Measurements from ENCODE around the gene SEC61B. TPM values are rescaled to one million over a fixed set of nuclear protein-coding genes. Genes with fewer than 3 reads are reported as not detected.
A peak's percentile ranks its signal among the peaks of the same experiment; 100 is the strongest.

SEC61B gene
- total and polyA plus RNA-seq, 9 of the 15 experiments (the other 6 are each of a cell fraction or from before 2014, with no cell fraction given) = 57.8 to 262 (median 172) TPM

DNA sequence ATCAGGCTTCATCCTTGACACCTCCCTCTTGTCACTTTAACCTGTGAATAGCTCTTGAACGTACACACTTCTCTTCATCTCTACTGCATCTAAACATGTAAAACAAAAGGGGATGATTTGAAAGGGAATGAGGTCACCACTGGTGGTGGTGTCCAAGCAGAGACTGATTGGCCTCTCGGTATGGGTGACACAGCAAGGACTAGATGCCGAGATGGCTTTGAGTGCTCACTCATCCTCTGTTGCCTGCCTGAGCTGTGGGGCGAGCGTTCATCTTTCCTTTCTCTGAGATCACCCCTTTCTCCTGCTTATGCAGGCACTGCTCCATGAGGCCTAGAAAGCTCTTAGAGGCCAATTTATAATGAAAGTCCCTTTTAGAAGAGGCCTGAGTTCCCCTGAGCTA lies 51.9 kb downstream of the SEC61B start:
- no TSS peak for BruUV-seq (replicated peaks)
- Histone ChIP-seq H3K4me2 (ENCODE audit: insufficient read depth, low read length) (no peak overlapping the region), H3K79me2 (ENCODE audit: control insufficient read depth, insufficient read depth, low read length) (no peaks in the 10 kb centered on the region), H3K4me1 (replicated peaks in 1 of 2; ENCODE audit: control insufficient read depth in 2 of 2, insufficient read depth in 2 of 2, low read length in 2 of 2) (no peaks in the 10 kb centered on the region), H2AFZ (ENCODE audit: low read depth, low read length) (peak overlapping the region; percentile 44; the same call in 1 of the 2 replicates), H3K9ac (ENCODE audit: insufficient read depth in 1 of 2, low read depth in 2 of 2, low read length in 2 of 2) (no peak overlapping the region), H3K9me1 (ENCODE audit: control insufficient read depth, insufficient read depth, low read length) (no peaks in the 10 kb centered on the region), H3K9me3 (replicated peaks; ENCODE audit: control insufficient read depth, insufficient read depth, low read depth, low read length) (no peaks in the 10 kb centered on the region), H4K20me1 (replicated peaks; ENCODE audit: control insufficient read depth, insufficient read depth, low read length) (no peaks in the 10 kb centered on the region), H3K27ac (ENCODE audit: extremely low read depth, low read depth, low read length) (no peak overlapping the region), H3K4me3 (no peak overlapping the region), H3K27me3 (ENCODE audit: control insufficient read depth in 2 of 2, insufficient read depth in 2 of 2, low read length in 2 of 2) (no peaks in the 10 kb centered on the region; a peak in 2 of 5 replicates), H3K36me3 (ENCODE audit: control insufficient read depth, insufficient read depth, low read length) (no peaks in the 10 kb centered on the region)
- TF ChIP-seq ELF4 (CRISPR knock-in tag; IDR thresholded peaks at IDR 0.05) = no peak
- TF ChIP-seq, protein P1, sequence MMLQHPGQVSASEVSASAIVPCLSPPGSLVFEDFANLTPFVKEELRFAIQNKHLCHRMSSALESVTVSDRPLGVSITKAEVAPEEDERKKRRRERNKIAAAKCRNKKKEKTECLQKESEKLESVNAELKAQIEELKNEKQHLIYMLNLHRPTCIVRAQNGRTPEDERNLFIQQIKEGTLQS (IDR thresholded peaks at IDR 0.05) = 0 out of 2 replicates have a peak, but pooled peaks have one; percentile 17
- TF ChIP-seq, protein P1 (CRISPR knock-in tag; conservative IDR thresholded peaks at IDR 0.05) = no peak
- 11% methylated on average over 5 of the region's 5 CpGs for WGBS (ENCODE audit: insufficient coverage, low coverage, missing lambda C conversion rate)
- intact Hi-C loops (cut with micrococcal nuclease) = no loop called here
- in situ Hi-C loops (cut with MboI) = loop anchor here (25.0 kb wide), 1 partner anchor 738 kb away; no protein-coding TSS in a partner anchor
- ChIA-PET POLR2A (interaction anchor here (1.4 kb wide), 1 partner anchor 18 kb away, joined by 3 read pairs; no protein-coding TSS in a partner anchor), CTCF (ENCODE audit: low intra/inter-chr PET ratio) (no interaction called here)
- ATAC-seq = peak; percentile 73
- no peak for DNase-seq (ENCODE audit: extremely low read depth in 1 of 4, low spot score in 3 of 4)
- no peak for FAIRE-seq

- ChIA-PET POLR2A (no interaction called here), CTCF (ENCODE audit: low intra/inter-chr PET ratio) (no interaction called here)
- Histone ChIP-seq H3K9me3 (replicated peaks; ENCODE audit: control insufficient read depth, insufficient read depth, low read depth, low read length) (no peaks in the 10 kb centered on the region), H3K79me2 (ENCODE audit: control insufficient read depth, insufficient read depth, low read length) (no peaks in the 10 kb centered on the region), H2AFZ (ENCODE audit: low read depth, low read length) (peak overlapping the region; percentile 44; the same call in 1 of the 2 replicates), H3K27me3 (ENCODE audit: control insufficient read depth in 2 of 2, insufficient read depth in 2 of 2, low read length in 2 of 2) (no peaks in the 10 kb centered on the region; a peak in 2 of 5 replicates), H3K4me1 (replicated peaks in 1 of 2; ENCODE audit: control insufficient read depth in 2 of 2, insufficient read depth in 2 of 2, low read length in 2 of 2) (no peaks in the 10 kb centered on the region), H3K9ac (ENCODE audit: insufficient read depth in 1 of 2, low read depth in 2 of 2, low read length in 2 of 2) (no peak overlapping the region), H3K9me1 (ENCODE audit: control insufficient read depth, insufficient read depth, low read length) (no peaks in the 10 kb centered on the region), H3K27ac (ENCODE audit: extremely low read depth, low read depth, low read length) (no peak overlapping the region), H3K4me3 (no peak overlapping the region), H3K4me2 (ENCODE audit: insufficient read depth, low read length) (no peak overlapping the region), H4K20me1 (replicated peaks; ENCODE audit: control insufficient read depth, insufficient read depth, low read length) (no peaks in the 10 kb centered on the region), H3K36me3 (ENCODE audit: control insufficient read depth, insufficient read depth, low read length) (no peaks in the 10 kb centered on the region)
- FAIRE-seq (no peak), ATAC-seq (no peak; the same call in 2 of the 3 replicates), DNase-seq (ENCODE audit: extremely low read depth in 1 of 4, low spot score in 3 of 4) (no peak)
- TF ChIP-seq SIN3A (IDR thresholded peaks at IDR 0.05; ENCODE audit: borderline replicate concordance in 2 of 2, control insufficient read depth in 1 of 2, low read depth in 2 of 2, low read length in 2 of 2) = no peak
- TF ChIP-seq, protein P2, sequence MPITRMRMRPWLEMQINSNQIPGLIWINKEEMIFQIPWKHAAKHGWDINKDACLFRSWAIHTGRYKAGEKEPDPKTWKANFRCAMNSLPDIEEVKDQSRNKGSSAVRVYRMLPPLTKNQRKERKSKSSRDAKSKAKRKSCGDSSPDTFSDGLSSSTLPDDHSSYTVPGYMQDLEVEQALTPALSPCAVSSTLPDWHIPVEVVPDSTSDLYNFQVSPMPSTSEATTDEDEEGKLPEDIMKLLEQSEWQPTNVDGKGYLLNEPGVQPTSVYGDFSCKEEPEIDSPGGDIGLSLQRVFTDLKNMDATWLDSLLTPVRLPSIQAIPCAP (CRISPR knock-in tag; IDR thresholded peaks at IDR 0.05; ENCODE audit: borderline replicate concordance) = no peak
- no peak for TF ChIP-seq CEBPG (CRISPR knock-in tag; IDR thresholded peaks at IDR 0.05)
- peak in 1 of 2 experiments; percentile 81; a peak in 2 of 4 replicates for TF ChIP-seq CEBPG (tag; conservative IDR thresholded peaks at IDR 0.05 in 1 of 2, IDR thresholded peaks at IDR 0.05 in 1 of 2)
- TF ChIP-seq ETS2 (tag; IDR thresholded peaks at IDR 0.05; ENCODE audit: borderline replicate concordance, poor library complexity, severe bottlenecking) = no peak
- TF ChIP-seq FOS (IDR thresholded peaks at IDR 0.05; ENCODE audit: extremely low read depth, insufficient read length) = no peak
- TF ChIP-seq ZNF140 (CRISPR knock-in tag; IDR thresholded peaks at IDR 0.05) = no peak
- in situ Hi-C loops (cut with MboI) (loop anchor here (25.0 kb wide), 1 partner anchor 738 kb away; no protein-coding TSS in a partner anchor), intact Hi-C loops (cut with micrococcal nuclease) (no loop called here)
- WGBS (ENCODE audit: insufficient coverage, low coverage, missing lambda C conversion rate) = 7% methylated on average over 2 of the region's 2 CpGs
- BruUV-seq (replicated peaks) = no TSS peak
These were observed 52.4 kb downstream of the SEC61B start for GRCh38 chr9:99274495-99274894.
